T1000 (cell line): ENCODE measurements around the gene QTRT2.

ENCODE experiments used
- DNase-seq: peaks from one replicate; lab custom pipeline; 2025; ENCODE audit warnings: mixed read lengths; lab: John Stamatoyannopoulos, UW

QTRT2 gene

GRCh38 chr3:114056130-114057010 lies at the start of gene QTRT2, which contains the start of gene CCDC191:
Gene QTRT2 (plus strand): TSS chr3:114056737. CDS start chr3:114065258, 8,521 bp downstream.
Gene CCDC191 (minus strand): TSS chr3:114056526. CDS start chr3:114056466, 60 bp downstream.
- DNase-seq, result peak; percentile 97

- DNase-seq, result no peak
These were observed 45.3 kb upstream of the QTRT2 start for GRCh38 chr3:114011059-114011797.

DNA sequence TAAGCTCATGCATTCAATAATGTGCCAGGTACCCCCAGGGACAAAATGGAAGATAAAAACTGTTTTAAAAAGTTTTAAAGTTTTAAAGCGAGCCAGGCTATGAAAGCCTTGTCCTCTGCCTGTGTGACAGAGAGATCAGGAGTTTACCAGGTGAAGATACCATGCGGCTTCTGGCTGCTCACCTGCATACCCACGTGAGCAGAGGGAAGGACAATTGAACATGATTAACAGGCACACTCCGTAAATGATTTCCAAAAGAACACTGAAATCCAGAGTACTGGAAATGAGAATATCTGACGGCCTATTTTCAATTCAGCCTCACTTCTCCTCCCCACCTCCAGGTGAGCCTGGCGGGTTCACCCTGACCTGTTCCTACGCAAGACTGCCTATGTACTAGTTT lies 42.3 kb upstream of the QTRT2 start:
- DNase-seq, result no peak

DNA sequence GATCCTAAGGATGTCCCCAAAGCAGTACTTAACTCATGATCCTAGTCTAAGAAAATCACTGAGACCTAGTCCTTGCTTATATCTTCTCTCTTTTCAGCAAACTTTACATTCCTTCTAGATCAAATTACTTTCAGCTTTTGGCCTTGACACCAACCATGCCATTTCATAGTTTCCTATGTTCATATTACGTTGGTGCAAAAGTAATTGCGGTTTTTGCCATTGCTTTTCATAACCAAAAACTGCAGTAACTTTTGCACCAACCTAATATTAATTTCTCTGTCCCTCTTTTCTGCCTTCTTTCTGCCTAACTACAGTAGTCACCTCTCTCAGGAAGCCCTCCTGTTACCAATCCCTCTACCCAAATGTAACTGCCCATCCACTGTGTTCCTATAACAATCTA lies 37.1 kb upstream of the QTRT2 start:
- DNase-seq, result no peak

GRCh38 chr3:114020907-114021306 lies 35.6 kb upstream of the QTRT2 start:
- no peak for DNase-seq

DNA sequence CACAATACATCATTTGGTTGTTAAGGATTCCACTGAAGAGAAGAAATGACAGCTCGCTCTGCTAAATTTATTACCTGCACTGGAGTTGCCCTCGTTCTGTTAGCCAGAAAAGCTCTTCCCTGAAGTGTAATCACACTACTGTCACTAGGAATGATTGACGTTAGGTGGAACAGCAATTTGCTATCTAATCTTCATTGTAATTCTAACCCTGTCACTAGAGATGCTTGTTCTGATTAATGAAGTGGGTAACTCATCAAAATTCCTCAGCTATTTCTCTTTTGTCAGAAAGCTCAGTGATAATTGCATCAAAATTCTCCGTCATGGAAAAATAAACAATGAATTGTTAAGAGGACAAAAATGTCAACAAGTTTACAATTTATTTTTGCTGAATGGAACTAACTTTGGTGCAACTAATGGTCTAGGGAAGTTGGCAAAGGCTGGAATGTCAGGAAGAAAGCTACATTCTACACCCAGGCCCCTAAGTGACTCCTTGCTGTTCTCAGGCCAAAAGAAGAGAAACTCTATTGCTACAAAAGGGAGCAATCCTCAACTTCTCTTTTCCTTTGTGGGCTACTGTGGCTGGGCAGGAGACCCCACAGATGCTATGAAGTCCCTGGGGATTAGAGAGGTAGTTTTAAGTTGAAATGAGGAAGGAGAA lies 34.3 kb upstream of the QTRT2 start:
- no peak for DNase-seq

GRCh38 chr3:114025451-114025850 lies 31.1 kb upstream of the QTRT2 start:
- DNase-seq, result no peak

DNA sequence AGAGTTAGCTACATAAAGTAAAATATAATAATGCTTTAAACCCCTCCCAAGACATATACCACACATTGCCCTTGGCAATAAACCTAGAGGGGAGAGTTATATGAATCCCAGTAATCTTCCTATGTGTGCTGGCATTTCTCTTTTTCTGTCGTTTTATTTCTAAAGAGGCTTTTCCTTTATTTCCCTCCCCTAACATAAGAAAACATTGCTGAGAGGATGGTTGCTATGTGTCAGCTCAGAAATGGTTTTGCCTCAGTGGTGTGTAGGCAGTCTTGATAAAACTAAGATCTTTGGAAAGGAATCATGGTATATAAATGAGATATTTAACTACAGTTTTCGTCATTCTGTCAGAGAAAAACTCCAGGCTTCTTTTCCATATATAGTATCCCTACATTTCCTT lies 30.2 kb upstream of the QTRT2 start:
- DNase-seq, result no peak

- no peak for DNase-seq
These were observed 22.8 kb upstream of the QTRT2 start for GRCh38 chr3:114033721-114034120.

GRCh38 chr3:114034211-114034610 lies 22.3 kb upstream of the QTRT2 start:
- no peak for DNase-seq

DNA sequence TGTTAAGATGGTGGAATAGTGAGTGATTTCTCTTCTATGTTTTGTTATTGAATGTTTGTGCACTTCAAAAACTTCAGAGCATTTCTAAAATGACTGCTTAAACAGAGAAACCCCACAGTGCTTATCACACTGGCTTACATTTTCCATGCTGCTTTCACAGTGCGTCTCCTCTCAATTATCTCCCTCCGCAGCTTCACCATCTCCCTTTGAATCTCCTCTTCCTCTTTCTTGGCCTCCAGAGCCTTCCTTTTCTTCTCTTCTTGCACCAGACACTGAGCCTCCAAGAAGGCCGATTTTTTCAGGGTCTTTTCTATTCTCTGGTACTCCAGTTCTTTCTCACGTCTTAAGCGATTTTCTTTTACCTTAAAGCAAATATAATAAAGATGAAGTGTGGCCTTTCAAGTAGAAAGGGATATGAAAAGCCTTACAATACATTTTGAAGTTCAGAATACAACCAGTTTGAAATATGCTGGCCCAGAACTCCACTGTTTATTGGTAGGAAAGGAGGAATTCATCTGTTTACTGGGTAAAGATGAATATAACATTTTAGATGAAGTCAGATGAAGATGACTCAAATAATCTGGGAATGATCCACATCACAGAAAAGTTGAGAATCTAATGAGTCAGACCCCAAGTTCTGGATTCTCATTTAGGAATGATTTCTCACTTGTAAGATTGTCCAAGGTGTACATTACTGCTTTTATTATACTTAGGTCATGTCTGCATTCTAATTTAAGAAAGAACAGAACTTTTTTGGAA lies 21.6 kb upstream of the QTRT2 start:
- no peak for DNase-seq

DNA sequence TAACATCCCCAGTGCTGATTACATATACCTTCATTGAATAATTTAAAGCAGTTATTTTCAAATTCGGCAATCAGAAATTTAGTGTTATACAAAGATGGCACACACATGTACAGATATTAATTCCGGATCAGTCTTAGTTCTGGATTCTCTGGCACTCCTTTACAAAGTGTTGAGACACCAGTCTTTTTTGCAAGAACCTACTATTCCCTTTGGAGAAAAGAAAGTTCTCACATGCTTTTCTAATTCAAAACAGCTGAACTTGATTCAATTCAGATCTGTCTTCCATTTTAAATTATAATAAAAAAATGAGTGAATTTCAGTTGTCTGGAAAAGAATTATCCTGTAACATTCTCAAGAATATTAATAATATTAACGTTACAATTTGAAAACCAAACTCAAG lies 20.6 kb upstream of the QTRT2 start:
- DNase-seq, result no peak

DNA sequence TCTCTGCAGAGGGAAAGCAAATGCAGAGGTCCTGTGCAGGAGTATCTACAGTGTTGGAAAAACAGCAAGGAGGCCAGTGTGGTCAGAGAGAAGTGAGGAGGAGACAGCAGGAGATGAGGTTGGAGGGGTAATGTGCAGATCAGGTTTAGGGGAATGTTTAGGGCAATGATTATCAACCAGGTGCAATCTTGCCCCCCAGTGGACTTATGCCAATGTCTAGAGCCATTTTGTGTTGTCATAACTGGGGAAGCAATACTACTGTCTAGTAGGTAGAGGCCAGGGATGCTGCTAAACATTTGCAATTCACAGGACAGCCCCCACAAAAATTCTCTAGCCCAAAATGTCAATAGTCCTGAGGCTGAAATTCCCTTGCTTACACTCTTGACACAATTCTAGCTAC lies 13.3 kb upstream of the QTRT2 start:
- no peak for DNase-seq

DNA sequence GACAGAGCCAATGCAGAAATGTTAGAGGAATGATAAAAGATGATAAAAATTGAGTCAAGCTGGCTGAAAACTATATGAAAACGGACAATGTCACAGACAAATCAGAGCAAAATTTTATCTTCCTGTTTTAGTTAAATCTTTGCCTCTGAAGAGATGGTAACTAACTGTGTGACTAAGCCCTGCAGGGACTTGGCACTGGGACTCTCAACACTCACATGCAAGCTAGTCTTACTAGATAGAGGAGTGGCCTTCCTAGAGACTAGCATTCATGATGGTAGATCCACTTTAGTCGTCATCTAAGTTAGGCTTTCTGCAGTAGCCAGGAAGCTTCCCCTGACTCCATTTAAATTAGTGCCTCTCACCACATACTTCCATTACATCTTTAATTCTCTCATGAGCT lies 4.3 kb upstream of the QTRT2 start:
- DNase-seq, result no peak

DNA sequence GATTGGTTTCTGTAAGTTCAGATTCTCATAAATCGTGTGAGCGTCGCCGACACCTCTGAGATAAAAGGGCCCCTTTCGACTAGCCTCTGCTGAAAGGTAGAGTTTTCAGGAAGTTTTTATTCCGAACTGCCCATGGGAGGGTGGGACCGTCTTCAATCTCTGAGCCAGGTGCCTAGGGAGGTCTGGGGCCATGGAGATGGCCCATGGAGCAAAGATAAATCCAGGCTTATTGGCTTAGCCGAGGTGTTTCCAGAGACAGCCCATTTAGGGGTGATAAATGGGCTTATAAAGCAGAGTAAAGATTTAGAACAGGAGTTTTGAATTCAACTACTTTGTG lies 442 bp downstream of the QTRT2 start:
- no peak for DNase-seq

GRCh38 chr3:114058646-114059045 lies 2.1 kb downstream of the QTRT2 start:
- no peak for DNase-seq

- no peak for DNase-seq
These were observed 4.5 kb downstream of the QTRT2 start for GRCh38 chr3:114060906-114061655.

- no peak for DNase-seq
These were observed 11.3 kb downstream of the QTRT2 start for GRCh38 chr3:114067804-114068203.

DNA sequence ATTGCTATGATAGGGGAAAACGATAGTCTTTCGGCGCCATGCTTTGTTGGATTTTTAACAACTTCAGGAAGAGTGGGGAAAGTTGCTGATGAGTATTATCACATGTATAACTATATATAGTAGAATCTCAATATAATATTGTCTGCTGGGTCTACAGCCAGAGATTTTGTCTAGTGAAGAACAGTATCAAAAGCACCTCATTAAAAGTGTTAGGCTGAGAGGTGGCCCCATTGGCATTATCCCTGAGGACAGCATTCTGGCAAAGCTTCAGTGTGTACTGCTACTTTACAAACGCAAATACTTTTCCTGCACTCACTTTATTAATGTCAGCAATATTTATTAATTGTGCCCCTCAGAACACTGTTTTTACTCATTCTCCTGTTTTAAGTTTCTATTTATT lies 11.8 kb downstream of the QTRT2 start:
- no peak for DNase-seq

DNA sequence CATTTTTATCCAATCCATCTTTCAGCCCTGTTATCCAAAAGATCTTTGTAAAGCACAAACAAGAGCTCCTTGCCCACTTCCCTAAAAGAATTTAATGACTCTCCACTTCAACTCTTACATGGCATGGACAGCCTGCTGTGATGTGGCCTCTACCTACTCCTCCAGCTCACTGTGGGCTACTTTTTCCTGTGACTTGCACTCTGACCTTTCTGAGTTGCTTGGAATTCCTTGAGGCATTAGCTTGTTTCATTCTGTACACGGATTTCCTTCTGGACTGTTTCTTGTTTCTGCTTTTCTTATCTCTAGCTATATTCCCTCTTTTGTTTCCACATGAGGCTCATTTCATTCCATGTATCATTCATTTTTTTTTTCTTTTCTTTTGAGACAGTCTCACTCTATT lies 15.2 kb downstream of the QTRT2 start:
- DNase-seq, result no peak

GRCh38 chr3:114076711-114077110 lies 20.2 kb downstream of the QTRT2 start:
- no peak for DNase-seq
